ENCODE results near the gene GJE1. TPM values are rescaled to one million over a fixed set of nuclear protein-coding genes. Genes with fewer than 3 reads are reported as not detected.
A peak's percentile ranks its signal among the peaks of the same experiment; 100 is the strongest.
"Not testable (repeated sequence)": the region's sequence is repeated elsewhere in the genome, so short reads cannot be mapped to it uniquely, and the experiment has no call there.

The GJE1 gene
- total and polyA plus RNA-seq, 11 donors, result not detected

DNA sequence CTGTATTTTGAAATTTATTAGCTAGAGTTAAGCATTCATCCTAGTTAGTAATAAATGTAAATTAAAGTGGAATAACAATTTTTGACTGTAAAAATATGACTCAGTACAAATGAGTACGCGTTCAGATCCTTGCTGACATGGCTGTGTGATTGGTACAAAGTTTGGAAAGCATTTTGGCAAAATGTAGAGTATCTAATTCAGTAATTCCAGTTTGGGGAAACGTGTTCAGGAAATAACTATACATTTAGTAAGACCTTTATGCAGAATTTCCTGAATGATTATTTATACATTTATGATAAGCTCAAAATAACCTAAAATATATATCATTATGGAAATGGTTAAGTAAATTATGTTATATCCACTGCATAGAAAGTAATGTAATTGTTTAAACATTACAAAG lies 22.4 kb downstream of the GJE1 start:
- no peak for TF ChIP-seq POLR2A (IDR thresholded peaks at IDR 0.05)
- TF ChIP-seq, protein P1, sequence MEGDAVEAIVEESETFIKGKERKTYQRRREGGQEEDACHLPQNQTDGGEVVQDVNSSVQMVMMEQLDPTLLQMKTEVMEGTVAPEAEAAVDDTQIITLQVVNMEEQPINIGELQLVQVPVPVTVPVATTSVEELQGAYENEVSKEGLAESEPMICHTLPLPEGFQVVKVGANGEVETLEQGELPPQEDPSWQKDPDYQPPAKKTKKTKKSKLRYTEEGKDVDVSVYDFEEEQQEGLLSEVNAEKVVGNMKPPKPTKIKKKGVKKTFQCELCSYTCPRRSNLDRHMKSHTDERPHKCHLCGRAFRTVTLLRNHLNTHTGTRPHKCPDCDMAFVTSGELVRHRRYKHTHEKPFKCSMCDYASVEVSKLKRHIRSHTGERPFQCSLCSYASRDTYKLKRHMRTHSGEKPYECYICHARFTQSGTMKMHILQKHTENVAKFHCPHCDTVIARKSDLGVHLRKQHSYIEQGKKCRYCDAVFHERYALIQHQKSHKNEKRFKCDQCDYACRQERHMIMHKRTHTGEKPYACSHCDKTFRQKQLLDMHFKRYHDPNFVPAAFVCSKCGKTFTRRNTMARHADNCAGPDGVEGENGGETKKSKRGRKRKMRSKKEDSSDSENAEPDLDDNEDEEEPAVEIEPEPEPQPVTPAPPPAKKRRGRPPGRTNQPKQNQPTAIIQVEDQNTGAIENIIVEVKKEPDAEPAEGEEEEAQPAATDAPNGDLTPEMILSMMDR (IDR thresholded peaks at IDR 0.05), result no peak
- DNase-seq (no peak), ATAC-seq (no peak)
- Histone ChIP-seq H3K36me3 (no peaks in the 10 kb centered on the region), H3K4me1 (peaks cover 0 to 20% (median 1%) of the 10 kb centered on the region in 12 donors), H3K9me3 (no peaks in the 10 kb centered on the region), H3K27me3 (no peaks in the 10 kb centered on the region), H3K4me3 (no peak overlapping the region), H3K27ac (no peak overlapping the region)
- WGBS, 4 donors, result 61 to 90% (median 81%) methylated on average over 3 of the region's 3 CpGs
- intact Hi-C loops (cut with DNase I), result loop anchor here in 4 of 10 donors (5.0 kb wide), 2 partner anchors 52 to 232 kb away; no protein-coding TSS in a partner anchor

DNA sequence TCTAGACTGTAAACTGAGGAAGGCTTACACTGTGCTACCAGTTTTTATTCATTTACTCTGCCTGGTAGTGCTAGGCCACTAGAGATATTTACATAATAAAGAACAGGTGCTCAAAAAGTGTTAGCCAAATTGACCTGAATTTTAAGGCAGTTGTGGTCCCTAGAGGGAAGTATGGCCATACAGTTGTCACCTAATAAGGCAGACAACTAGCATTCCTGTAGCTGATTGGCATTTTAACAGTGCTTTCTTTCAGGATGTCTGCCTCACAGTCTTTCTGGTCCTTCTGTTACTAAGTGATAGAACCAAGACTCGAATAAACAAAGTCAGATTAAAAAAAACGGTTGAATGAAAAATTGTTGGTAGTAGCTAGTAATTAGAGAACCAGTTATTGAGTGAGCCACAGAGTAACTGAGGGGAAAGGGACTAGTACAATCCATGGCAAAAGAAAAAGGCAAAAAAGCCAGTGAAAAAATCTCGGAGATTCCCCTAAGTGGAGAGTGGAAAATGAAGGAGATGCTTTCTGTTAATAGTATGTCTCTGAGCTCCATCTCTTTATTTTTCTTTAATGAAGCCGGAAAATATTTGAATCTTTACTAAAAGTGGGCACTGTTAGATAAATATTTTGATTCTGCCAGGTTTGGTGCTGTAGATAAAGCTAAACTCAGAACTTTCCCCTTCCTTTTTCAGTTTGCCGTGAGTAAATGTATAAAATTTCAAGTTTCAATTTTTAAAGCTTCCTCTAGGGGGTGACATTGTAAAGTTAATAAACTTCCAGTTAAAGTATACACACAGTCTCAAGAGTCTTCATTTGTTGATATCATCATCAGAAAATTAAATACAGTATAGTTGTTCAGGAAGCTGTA lies 23.4 kb downstream of the GJE1 start:
- Histone ChIP-seq H3K4me3 (no peak overlapping the region), H3K9me3 (no peaks in the 10 kb centered on the region), H3K27ac (no peak overlapping the region), H3K27me3 (no peaks in the 10 kb centered on the region), H3K36me3 (no peaks in the 10 kb centered on the region), H3K4me1 (peaks cover 0 to 24% (median 2%) of the 10 kb centered on the region in 12 donors)
- TF ChIP-seq, protein P1 (IDR thresholded peaks at IDR 0.05), result peak; percentile 28 to 54 (median 44)
- no peak for TF ChIP-seq POLR2A (IDR thresholded peaks at IDR 0.05)
- intact Hi-C loops (cut with DNase I), result loop anchor here in 5 of 10 donors (2.0 to 5.0 kb wide), 4 partner anchors 51 to 233 kb away; no protein-coding TSS in a partner anchor
- ATAC-seq (peak in 1 of 4 donors; percentile 54), DNase-seq (no peak)
- WGBS, 4 donors, result 38 to 46% (median 41%) methylated on average over 5 of the region's 5 CpGs

DNA sequence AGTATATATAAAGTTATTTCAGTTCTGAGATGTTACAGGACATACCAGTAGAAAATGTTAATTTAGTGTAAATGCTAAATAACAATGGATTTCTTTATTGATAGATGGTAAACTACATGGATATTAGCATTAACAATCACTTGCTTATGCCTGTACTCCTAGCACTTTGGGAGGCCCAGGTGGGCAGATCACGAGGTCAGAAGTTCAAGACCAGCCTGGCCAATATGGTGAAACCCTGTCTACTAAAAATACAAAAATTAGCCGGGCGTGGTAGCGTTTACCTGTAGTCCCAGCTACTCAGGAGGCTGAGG lies 24.0 kb downstream of the GJE1 start:
- H3K27me3 ChIP-seq, H3K4me3 ChIP-seq, ATAC-seq, H3K9me3 ChIP-seq, DNase-seq, H3K27ac ChIP-seq, H3K36me3 ChIP-seq: not testable (repeated sequence)
- intact Hi-C loops (cut with DNase I), result loop anchor here in 5 of 10 donors (2.0 to 5.0 kb wide), 4 partner anchors 50 to 232 kb away; no protein-coding TSS in a partner anchor
- H3K4me1 ChIP-seq, result peaks cover 0 to 20% (median 2%) of the 10 kb centered on the region in 12 donors
- 86 to 91% (median 90%) methylated on average over 4 of the region's 4 CpGs for WGBS, 4 donors

DNA sequence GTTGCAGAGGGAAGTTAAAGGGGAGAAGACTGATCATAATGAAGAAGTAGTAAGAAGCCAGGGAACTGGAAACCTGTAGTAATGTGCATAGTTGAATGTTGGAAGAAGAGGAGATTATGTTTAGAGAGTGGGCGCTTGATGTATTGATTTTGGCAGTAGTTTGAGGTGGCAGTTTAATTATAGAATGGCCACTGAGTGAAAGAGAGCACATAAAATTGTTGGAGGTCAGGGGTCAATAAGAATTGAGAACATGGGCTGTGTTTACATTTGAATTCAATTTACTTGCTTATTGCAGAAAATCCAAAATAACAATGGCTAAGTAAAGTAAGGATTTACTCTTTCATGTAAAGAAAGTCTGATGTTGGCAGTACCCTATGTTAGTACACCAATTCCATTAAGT lies 30.1 kb downstream of the GJE1 start:
- no peak for TF ChIP-seq POLR2A (IDR thresholded peaks at IDR 0.05)
- TF ChIP-seq, protein P1 (IDR thresholded peaks at IDR 0.05), result no peak
- intact Hi-C loops (cut with DNase I), result loop anchor here in 1 of 10 donors (5.0 kb wide), 1 partner anchor 35 kb away; no protein-coding TSS in a partner anchor
- Histone ChIP-seq H3K36me3 (peaks cover 0 to 18% (median 16%) of the 10 kb centered on the region in 9 donors), H3K4me1 (peaks cover 0 to 25% (median 9%) of the 10 kb centered on the region in 12 donors), H3K4me3 (no peak overlapping the region), H3K27me3 (no peaks in the 10 kb centered on the region), H3K27ac (no peak overlapping the region), H3K9me3 (no peaks in the 10 kb centered on the region)
- ATAC-seq (no peak), DNase-seq (no peak)
- WGBS, 4 donors, result 74 to 85% (median 79%) methylated on average over 1 of the region's 1 CpG

Data from heart left ventricle (tissue), 16 donors.